GM19023 (cell line): Measurements from ENCODE around the gene COQ8B.
"Not testable (repeated sequence)": the region's sequence is repeated elsewhere in the genome, so short reads cannot be mapped to it uniquely, and the experiment has no call there.

ENCODE experiments used
- ATAC-seq: cut with Tn5 transposase; IDR thresholded peaks from one replicate; pipeline ENCODE4 v1.9.1; 2021; ENCODE audit warnings: mild to moderate bottlenecking, moderate library complexity; ENCODE audit not compliant: unreplicated experiment

Gene COQ8B

GRCh38 chr19:40742886-40743285, 26.2 kb upstream of the COQ8B start:
- no peak for ATAC-seq

GRCh38 chr19:40742477-40742876, 25.8 kb upstream of the COQ8B start:
- ATAC-seq = no peak

- ATAC-seq = no peak
Observed at GRCh38 chr19:40741527-40742390, 25.1 kb upstream of the COQ8B start.

GRCh38 chr19:40740747-40741146, 24.1 kb upstream of the COQ8B start:
- ATAC-seq = no peak

GRCh38 chr19:40739871-40740703, 23.4 kb upstream of the COQ8B start:
- ATAC-seq = no peak

GRCh38 chr19:40739030-40739839, 22.5 kb upstream of the COQ8B start:
- no peak for ATAC-seq

- no peak for ATAC-seq
Observed at GRCh38 chr19:40737102-40737644, 20.5 kb upstream of the COQ8B start.

- no peak for ATAC-seq
Observed at GRCh38 chr19:40736661-40737060, 20.0 kb upstream of the COQ8B start.

GRCh38 chr19:40735013-40735771, 18.5 kb upstream of the COQ8B start:
- no peak for ATAC-seq

- ATAC-seq = no peak
Observed at GRCh38 chr19:40733149-40733548, 16.5 kb upstream of the COQ8B start.

- ATAC-seq = not testable (repeated sequence)
Observed at GRCh38 chr19:40732304-40732703, 15.6 kb upstream of the COQ8B start.

GRCh38 chr19:40730065-40730464, 13.4 kb upstream of the COQ8B start:
- ATAC-seq = not testable (repeated sequence)

GRCh38 chr19:40726279-40726678, 9.6 kb upstream of the COQ8B start:
- ATAC-seq = no peak

GRCh38 chr19:40724855-40725254, 8.2 kb upstream of the COQ8B start:
- no peak for ATAC-seq

GRCh38 chr19:40724315-40724714, 7.6 kb upstream of the COQ8B start:
- no peak for ATAC-seq

GRCh38 chr19:40723661-40724254, 7.1 kb upstream of the COQ8B start:
- no peak for ATAC-seq

- ATAC-seq = no peak
Observed at GRCh38 chr19:40721936-40722661, 5.4 kb upstream of the COQ8B start.

- no peak for ATAC-seq
Observed at GRCh38 chr19:40721140-40721486, 4.4 kb upstream of the COQ8B start.

GRCh38 chr19:40719414-40719894, 2.8 kb upstream of the COQ8B start:
- ATAC-seq = no peak
